Rectal smooth muscle tissue (tissue), 1 donor: Measurements from ENCODE around the gene SCP2.
A peak's percentile ranks its signal among the peaks of the same experiment; 100 is the strongest.

Experiments used
- H3K27ac ChIP-seq: one replicate; pipeline ENCODE4 v1.7.0; 2013; ENCODE audit warnings: low read depth, low read length, inconsistent platforms
- H3K27me3 ChIP-seq: one replicate; pipeline ENCODE4 v1.7.0; 2013; ENCODE audit warnings: low read length; ENCODE audit not compliant: control insufficient read depth, insufficient read depth
- H3K36me3 ChIP-seq: one replicate; pipeline ENCODE4 v1.7.0; 2013; ENCODE audit warnings: low read length; ENCODE audit not compliant: control insufficient read depth, insufficient read depth
- H3K4me1 ChIP-seq: one replicate; pipeline ENCODE4 v1.7.0; 2013; ENCODE audit warnings: low read length; ENCODE audit not compliant: control insufficient read depth, insufficient read depth
- H3K4me3 ChIP-seq: one replicate; pipeline ENCODE4 v1.7.0; 2013; ENCODE audit warnings: low read length
- H3K9ac ChIP-seq: one replicate; pipeline ENCODE4 v1.7.0; 2013; ENCODE audit warnings: low read length

SCP2 gene, protein sequence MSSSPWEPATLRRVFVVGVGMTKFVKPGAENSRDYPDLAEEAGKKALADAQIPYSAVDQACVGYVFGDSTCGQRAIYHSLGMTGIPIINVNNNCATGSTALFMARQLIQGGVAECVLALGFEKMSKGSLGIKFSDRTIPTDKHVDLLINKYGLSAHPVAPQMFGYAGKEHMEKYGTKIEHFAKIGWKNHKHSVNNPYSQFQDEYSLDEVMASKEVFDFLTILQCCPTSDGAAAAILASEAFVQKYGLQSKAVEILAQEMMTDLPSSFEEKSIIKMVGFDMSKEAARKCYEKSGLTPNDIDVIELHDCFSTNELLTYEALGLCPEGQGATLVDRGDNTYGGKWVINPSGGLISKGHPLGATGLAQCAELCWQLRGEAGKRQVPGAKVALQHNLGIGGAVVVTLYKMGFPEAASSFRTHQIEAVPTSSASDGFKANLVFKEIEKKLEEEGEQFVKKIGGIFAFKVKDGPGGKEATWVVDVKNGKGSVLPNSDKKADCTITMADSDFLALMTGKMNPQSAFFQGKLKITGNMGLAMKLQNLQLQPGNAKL

DNA sequence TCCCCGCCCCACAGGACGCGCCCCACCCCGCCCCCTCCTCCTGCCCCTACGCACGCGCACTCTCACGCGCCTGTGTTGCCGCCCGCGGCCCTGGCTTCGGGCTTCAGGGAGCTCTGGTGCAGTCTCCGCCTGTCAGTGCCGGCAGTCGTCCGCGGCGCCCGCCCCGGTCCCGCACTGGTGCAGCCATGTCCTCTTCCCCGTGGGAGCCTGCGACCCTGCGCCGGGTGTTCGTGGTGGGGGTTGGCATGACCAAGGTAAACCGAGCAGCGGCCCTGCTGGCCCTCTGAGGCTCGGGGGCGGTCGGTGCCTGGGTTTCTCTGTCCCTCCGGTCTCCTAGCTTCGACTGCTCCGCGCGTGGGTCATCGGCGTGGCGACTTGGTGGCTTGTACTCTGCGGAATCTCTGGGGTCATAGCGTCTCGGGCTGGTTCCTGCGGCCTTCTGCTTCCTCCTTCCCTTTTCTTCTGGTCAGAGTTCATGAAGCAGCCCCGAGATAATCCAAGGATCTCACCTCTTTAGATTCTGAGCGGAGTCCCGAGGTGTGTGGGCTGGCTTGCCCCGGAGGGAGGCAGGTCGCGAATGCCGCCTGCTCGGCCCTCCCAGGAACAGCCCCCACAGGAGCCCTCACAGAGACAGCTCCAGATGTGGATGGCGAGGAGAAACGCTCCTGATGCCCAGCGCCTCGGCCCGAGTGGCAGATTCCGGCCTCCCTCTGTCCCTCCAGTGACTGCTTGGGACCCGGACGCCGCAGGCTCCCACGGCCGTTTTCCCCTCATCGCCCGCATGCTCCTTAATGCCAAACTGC lies at the start of gene SCP2:
Gene SCP2 (plus strand): TSS at position 65 of the 803 bp plus-strand sequence. CDS start 121 bp downstream, at position 186.
- Histone ChIP-seq H3K9ac (peak within 1 kb of the TSS; percentile 90), H3K27me3 (no peaks in the 10 kb centered on the region), H3K36me3 (no peaks in the 10 kb centered on the region), H3K4me3 (peak within 1 kb of the TSS; percentile 66), H3K4me1 (peaks cover 7% of the 10 kb centered on the region), H3K27ac (peak within 1 kb of the TSS; percentile 83)

- H3K4me1 ChIP-seq: no peaks in the 10 kb centered on the region
Measured at GRCh38 chr1:52877554-52877953, 49.5 kb upstream of the SCP2 start.

GRCh38 chr1:52880206-52880605 lies 46.9 kb upstream of the SCP2 start:
- Histone ChIP-seq H3K4me1 (no peaks in the 10 kb centered on the region), H3K27me3 (no peaks in the 10 kb centered on the region), H3K9ac (no peak overlapping the region), H3K36me3 (no peaks in the 10 kb centered on the region), H3K4me3 (no peak overlapping the region), H3K27ac (no peak overlapping the region)

More at GRCh38 chr1:52877554-52877953, 49.5 kb upstream of the SCP2 start:
- no peaks in the 10 kb centered on the region for H3K27me3 ChIP-seq
- no peaks in the 10 kb centered on the region for H3K36me3 ChIP-seq
- H3K9ac ChIP-seq: no peak overlapping the region
- no peak overlapping the region for H3K4me3 ChIP-seq
- H3K27ac ChIP-seq: no peak overlapping the region

DNA sequence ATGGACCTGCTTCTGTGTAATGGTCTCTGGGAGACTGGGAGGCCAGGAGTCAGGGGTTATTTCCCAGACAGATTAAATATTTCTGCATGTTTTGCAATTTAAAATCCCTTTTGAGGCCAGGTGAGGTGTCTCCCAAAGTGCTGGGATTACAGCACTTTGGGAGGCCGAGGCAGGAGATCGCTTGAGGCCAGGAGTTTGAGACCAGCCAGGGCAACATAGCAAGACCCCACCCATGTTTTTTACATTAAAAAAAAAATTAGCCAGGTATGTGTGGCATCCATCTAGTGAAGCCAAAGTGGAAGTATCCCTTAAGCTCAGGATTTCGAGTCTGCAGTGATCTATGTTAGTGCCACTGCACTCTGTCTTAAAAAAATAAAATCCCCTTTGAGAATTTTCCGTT lies 39.6 kb upstream of the SCP2 start:
- no peak overlapping the region for H3K27ac ChIP-seq
- no peak overlapping the region for H3K4me3 ChIP-seq
- no peaks in the 10 kb centered on the region for H3K27me3 ChIP-seq
- no peaks in the 10 kb centered on the region for H3K4me1 ChIP-seq
- no peaks in the 10 kb centered on the region for H3K36me3 ChIP-seq
- H3K9ac ChIP-seq: no peak overlapping the region

DNA sequence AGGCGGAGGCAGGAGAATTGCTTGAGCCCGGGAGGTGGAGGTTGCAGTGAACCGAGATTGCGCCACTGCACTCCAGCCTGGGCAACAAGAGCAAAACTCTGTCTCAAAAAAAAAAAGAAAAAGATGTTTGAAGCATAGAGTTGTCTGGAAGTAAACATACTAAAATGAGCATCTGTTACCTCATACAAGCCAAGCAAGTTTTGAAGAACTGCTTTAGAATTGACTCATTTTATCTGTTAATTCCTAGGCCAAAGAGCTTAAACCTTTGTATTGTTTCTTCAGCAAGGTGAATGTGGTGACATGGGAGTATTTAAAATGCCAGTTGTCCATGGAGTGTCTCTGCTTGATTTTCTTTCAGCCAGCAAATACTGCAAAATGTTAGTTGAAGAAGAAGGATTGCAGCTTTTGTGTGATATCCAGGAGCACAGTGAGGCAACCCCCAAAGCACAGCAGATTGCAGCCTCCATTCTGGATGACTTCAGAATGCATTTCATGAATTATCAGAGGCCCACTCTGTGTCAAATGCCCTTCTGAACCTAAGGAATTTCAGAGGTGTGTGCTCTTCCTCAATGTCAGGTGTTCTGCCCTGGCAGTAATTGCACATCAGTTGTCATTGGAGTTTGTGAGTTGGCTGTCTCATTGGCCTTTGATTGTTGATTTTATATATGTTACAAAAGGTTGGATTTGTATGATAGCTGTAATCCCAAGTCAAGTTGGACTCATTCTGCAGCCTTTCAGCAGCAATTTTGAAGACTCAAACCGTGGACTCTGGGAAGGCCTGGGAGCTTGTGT lies 34.5 kb upstream of the SCP2 start:
- Histone ChIP-seq H3K4me1 (no peaks in the 10 kb centered on the region), H3K27ac (no peak overlapping the region), H3K27me3 (no peaks in the 10 kb centered on the region), H3K36me3 (no peaks in the 10 kb centered on the region), H3K4me3 (no peak overlapping the region), H3K9ac (no peak overlapping the region)

DNA sequence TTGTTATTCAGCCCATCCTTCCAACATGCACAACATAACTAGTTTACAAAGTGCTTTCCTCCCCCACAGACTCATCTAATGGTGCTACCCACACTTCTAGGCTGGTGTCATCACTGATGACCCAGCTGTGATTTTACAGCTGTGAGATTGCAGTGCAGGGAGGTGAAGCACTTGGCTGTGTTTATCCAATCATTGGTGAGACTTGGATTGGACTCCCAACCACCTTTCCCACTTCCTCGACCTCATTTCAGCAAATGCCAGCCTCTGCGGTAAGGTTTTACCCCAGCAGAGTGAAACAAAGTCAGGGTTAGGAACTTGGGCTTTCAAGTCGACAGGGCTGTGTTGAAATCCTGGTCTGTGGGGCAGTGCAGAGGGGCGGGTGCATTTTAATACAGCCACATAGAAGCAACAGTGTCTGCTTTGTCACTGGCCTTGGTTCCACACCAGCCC lies 27.6 kb upstream of the SCP2 start:
- Histone ChIP-seq H3K9ac (no peak overlapping the region), H3K27me3 (no peaks in the 10 kb centered on the region), H3K36me3 (no peaks in the 10 kb centered on the region), H3K27ac (no peak overlapping the region), H3K4me3 (no peak overlapping the region), H3K4me1 (no peaks in the 10 kb centered on the region)

DNA sequence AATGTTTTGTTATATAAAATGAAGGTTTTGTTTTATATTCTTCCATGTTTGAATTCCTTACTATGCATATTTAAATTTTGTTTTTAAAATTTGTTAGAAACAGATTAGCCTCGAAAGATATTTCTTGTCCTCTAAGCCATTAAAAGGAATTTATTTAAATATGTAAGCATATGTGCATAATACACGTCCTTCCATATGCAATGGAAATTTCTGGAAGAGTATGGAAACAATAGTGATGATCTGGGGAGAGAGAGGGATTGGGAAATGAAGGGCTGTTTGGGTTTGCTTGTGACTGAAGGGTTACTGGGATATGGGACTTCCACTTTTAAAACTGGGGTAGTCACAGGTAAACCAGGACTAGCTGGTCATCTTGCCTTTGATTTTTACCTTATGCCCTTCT lies 26.7 kb upstream of the SCP2 start:
- H3K36me3 ChIP-seq: no peaks in the 10 kb centered on the region
- H3K9ac ChIP-seq: no peak overlapping the region
- H3K27me3 ChIP-seq: no peaks in the 10 kb centered on the region
- H3K4me3 ChIP-seq: no peak overlapping the region
- H3K27ac ChIP-seq: no peak overlapping the region
- no peaks in the 10 kb centered on the region for H3K4me1 ChIP-seq

DNA sequence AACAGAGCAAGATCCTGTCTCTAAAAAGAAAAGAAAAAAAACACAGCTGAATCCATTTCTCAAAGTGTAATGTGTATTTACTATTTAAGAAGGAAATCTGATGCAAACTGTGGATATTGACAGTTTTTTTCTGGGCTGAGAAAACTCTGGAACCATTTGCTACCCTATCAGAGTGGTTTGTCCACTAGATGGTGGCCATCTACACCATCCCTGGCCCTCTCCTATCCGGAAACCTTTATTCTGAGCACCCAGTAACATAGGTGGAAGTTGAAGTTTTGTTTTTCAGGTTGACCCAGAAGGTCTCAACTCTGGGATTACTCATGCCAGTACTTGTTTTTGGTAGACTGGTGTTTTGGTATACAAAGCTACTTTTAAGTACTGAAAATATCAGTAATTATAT lies 25.7 kb upstream of the SCP2 start:
- no peaks in the 10 kb centered on the region for H3K4me1 ChIP-seq
- H3K36me3 ChIP-seq: no peaks in the 10 kb centered on the region
- H3K27me3 ChIP-seq: no peaks in the 10 kb centered on the region
- no peak overlapping the region for H3K27ac ChIP-seq
- no peak overlapping the region for H3K4me3 ChIP-seq
- H3K9ac ChIP-seq: no peak overlapping the region

- no peak overlapping the region for H3K4me3 ChIP-seq
- no peaks in the 10 kb centered on the region for H3K4me1 ChIP-seq
- H3K9ac ChIP-seq: no peak overlapping the region
- H3K27me3 ChIP-seq: no peaks in the 10 kb centered on the region
- H3K36me3 ChIP-seq: peaks cover 3% of the 10 kb centered on the region
- H3K27ac ChIP-seq: no peak overlapping the region
Measured at GRCh38 chr1:52904208-52904926, 22.7 kb upstream of the SCP2 start.

- Histone ChIP-seq H3K4me1 (no peaks in the 10 kb centered on the region), H3K9ac (no peak overlapping the region), H3K36me3 (peaks cover 3% of the 10 kb centered on the region), H3K27me3 (no peaks in the 10 kb centered on the region), H3K27ac (no peak overlapping the region), H3K4me3 (no peak overlapping the region)
Measured at GRCh38 chr1:52904927-52905698, 22.0 kb upstream of the SCP2 start.

DNA sequence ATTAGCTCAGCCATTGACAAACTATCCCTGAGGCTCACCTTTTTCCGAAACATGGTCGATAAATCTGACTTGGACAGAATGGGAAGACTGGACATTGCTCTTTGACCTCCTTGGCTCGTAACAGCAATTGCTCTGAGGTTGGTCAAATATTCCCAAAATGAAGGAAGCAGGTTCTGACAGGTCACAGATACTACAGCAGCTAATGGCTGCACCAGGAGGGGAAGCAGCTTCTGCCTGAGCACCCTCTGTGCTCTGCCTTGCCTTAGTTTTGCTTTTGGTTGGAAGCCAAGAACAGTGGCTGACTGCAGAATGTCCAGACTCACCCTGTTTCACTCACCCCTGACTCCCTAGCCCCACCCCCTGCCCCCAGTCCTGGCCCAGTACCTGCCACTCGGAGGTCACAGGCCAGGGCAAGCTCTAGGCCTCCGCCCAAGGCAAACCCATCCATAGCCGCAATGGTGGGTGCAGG lies 20.9 kb upstream of the SCP2 start:
- no peak overlapping the region for H3K9ac ChIP-seq
- H3K27me3 ChIP-seq: no peaks in the 10 kb centered on the region
- no peak overlapping the region for H3K4me3 ChIP-seq
- peaks cover 3% of the 10 kb centered on the region for H3K36me3 ChIP-seq
- no peak overlapping the region for H3K27ac ChIP-seq
- no peaks in the 10 kb centered on the region for H3K4me1 ChIP-seq
